ENCODE measurements around the gene CLDN16.

CLDN16 gene, protein sequence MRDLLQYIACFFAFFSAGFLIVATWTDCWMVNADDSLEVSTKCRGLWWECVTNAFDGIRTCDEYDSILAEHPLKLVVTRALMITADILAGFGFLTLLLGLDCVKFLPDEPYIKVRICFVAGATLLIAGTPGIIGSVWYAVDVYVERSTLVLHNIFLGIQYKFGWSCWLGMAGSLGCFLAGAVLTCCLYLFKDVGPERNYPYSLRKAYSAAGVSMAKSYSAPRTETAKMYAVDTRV

DNA sequence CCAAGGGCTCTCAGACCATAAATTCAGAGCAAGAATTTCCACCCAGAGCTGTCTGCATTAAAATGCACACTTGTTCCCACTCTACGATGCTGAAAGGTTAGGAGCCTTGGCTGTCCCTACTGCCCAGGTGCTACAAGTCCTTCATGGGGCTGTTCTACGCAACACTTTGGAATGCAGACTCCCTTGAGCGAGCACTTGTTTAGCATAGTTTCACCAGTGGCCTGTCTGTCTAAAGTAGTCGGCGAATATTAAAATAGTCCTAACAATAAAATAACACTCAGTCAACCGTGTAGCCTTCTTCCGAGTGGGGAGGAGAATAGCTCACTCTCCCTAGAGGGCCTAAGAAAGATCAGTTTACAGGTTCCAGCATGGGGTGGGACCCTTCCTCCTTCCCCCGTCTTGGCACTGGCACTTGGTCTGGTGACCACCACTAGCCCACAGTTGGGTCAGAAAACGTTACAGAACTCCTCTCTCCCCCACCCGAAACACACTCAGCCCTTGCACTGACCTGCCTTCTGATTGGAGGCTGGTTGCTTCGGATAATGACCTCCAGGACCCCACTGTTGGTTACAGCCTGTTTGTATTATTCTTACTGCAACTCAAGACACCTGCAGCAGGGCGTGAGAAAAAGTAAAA lies at the start of gene CLDN16:
TSS of gene CLDN16 (plus strand) at position 586 of the 636 bp plus-strand sequence. CDS start 167 bp downstream, outside the sequence.
- no peak for DNase-seq

DNA sequence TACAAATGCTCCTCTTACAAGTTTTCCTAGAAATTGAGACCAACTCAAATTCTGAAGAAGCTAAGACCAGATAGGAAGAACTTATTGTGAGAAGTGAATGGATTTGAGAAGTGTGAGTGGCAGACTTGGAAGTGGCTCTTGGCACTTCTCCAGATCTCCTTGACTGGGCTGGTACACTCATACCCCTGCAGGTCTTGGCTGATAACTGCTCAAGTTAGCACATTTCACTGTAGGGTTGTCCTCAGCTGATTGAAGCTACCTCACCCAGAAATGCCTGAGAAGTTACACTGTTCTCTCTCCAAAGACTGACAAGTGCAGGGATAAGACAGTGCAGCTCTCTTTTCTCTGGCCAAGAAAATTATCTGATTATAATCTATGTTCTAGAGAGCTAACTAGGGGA lies 49.2 kb upstream of the CLDN16 start:
- no peak for DNase-seq

DNA sequence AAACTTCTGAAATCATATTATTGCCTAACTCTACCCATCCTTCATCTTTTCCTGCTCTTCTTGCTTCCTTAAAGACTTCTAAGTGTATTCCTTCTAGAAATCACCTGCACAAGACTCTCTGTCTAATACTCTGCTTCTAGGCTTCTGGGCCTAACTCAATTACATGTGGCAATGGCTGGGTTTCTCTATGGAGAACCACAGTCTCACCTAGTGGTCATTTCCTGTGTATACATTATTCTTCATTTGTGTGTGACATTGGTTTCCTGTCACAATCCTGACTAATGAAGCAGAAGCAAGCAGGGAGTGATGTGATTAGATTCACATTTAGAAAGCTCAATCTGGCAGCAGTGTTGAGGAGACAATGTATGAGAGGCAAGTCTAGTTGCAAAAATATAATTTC lies 48.8 kb upstream of the CLDN16 start:
- no peak for DNase-seq

DNA sequence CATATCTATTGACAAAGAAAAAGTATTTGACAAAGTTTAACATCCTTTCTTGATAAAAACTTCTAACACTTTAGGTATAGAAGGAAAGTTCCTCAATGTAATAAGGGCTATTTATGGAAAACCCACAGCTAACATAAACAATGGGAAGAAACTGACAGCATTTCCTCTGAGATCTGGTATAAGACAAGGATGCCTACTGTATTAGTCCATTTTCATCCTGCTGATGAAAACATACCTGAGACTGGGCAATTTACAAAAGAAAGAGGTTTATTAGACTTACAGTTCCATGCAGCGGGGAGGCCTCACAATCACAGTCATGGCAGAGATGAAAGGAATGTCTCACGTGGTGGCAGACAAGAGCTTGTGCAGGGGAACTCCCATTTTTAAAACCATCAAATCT lies 47.9 kb upstream of the CLDN16 start:
- DNase-seq = no peak

DNA sequence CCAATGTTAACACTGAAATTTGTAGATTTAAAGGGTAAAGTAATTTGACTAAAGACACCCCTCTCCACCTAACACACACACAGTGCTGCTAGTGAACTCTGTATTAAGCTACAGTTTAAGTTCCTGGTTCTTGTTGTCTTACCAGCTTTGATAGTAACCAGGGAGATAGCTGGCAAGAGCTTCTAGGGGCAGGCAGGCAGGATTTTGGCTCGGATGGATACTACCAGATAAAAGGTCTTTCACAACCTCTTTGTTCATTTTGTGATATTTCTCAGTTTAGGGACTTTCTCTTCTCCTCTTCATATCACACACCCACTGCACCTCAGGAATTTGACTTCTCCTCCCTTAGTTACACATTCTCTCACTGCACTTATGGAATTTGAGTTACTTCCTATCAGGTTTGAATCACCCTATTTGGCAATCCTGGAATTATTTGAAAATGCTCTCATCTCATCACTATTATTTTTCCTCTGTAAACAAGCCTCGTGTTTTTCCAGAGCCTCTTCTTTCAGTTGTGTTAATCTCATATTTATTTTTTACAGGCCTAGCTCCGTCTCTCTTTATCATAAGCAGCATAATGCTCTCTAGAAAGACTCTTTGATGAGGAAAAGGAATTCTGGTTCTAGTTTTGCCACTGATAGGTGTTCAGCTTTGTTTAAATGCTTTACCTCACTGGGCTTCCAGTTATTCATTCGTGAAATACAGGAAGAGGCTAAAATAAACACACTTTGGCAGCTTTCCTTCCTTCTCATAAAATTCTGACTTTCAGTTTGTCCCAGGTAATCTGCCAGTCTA lies 42.7 kb upstream of the CLDN16 start:
- DNase-seq = no peak

DNA sequence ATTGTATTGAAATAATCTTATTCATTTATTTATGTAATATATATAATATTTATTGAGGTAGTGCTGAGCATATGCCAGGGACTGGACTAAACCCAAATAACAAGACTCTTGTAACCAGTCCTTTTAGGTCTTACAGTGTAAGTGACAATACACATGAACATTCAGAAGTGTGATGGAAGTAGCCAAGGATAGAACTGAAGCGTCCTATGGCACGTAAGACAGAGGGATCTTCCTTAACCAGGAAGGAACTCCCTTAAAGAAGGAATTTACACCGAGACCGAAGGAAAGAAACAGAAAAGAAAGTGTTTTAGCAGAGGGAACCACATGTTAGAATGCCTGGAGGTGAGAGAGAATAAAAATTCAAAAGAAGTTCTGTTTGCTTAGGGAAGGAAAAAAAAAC lies 42.1 kb upstream of the CLDN16 start:
- DNase-seq = no peak

DNA sequence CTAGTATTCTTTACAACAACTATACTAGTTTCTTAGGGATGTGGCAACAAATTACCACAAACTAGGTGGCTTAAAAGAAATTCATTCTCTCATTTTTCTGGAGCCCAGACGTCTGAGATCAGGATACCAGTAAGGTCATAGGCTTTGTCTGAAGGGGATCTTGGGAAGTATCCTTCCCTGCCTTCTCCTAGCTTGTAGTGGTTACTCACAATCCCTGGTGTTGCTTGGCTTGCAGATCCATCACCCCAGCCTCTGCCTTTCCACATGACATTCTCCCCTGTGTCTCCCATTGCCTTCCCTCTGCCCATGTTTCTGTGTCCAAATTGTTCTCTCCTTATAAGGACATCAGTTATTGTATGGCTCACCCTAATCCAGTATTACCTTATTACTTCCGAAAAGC lies 41.4 kb upstream of the CLDN16 start:
- no peak for DNase-seq

DNA sequence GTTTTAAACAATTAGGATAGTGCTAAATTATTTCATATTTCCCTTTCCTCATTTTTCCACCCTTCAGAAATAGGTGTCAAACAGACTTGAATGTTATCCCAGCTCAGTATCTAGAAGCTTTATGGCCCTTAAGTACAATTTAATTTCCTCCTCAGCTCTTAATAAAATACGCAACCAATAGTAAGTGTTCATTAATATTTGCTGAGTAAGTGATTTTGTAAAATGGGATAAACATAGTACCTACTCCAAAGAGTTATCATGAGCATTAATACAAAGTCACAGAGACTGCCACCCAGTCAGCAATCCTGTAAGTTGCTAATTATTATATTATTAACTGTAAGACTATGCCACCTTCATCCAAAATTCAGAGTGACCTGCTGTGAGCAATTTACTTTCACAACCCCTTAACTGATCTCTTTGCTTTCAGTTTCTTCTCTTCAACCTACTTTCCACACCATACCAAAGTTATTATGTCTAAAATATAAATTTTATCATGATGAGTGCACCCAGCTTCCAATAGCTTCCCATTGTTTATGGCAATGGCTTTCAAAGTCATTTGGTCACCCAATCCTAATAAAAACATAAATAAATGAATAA lies 35.0 kb upstream of the CLDN16 start:
- no peak for DNase-seq

DNA sequence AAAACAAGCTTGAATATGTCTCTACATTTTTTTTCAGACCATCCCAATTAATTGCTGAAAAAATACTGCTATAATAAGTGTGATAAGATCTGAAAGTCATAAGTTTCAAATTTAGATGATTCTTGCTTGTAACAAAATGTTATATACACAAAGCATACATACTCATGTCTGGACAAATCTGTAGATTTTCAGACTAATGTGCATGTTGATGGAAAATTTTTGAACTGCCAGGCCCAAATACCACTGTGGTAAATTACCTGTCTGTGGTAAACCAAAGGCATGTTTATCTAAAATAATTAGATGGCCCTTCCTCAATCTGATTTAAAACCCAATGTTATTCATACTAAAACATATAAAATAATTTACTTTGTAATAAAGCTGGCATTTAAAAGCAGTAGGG lies 31.7 kb upstream of the CLDN16 start:
- DNase-seq = no peak

DNA sequence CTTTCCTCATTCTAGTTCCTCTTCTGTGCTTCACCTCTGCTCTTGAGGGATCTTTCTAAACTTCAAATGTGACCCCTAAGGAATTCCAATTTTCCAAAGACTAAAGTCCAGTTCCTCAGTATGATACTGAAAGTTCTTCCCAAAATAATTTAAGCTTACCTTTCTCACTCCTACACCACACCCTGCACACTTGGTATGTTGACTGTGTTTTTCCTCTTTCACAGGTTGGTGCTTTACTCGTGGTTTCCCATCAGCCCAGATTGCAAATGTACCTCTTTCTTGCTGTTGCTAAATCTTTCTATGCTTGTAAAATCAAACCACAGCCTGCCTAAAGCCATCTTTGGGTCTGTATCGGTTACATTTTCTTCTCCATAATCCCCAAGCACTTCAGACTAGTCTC lies 30.5 kb upstream of the CLDN16 start:
- no peak for DNase-seq

DNA sequence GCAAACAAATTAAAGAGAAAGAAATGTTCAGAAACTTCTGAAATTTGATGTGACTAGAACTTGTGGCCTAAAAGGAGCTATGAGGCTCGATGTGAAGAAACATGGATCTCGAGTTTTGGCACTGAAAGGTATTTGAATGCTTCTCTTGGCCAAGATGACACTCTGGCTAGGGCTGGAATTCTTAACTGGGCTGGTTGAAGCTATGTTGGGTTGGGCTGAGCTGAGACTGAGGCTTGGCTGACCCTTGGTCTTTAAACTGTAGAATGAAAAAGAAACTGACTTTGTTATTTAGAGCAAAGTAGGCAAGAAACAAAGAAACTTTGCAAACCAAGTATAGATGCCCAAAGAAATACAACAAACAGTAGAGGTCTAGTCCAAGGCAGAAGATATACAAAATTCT lies 28.1 kb upstream of the CLDN16 start:
- no peak for DNase-seq

DNA sequence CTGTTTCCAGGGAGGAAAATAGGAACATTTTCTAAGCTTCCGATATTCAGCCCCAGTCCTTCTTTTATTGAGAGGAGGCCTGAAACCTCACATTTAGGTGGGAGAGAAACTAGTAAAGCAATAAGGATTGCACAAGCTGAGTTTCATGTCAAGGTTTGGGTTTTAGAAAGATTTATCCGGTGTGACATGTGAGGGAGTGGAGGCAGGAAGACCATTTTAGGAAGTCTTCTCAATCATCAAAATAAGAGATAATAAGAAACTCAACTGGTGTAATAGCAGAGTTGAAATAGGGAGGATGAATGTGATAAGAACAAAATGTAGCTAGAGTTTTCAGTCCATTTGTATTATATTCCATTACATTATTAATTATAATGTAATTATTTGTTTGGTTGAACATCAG lies 27.7 kb upstream of the CLDN16 start:
- DNase-seq = no peak

DNA sequence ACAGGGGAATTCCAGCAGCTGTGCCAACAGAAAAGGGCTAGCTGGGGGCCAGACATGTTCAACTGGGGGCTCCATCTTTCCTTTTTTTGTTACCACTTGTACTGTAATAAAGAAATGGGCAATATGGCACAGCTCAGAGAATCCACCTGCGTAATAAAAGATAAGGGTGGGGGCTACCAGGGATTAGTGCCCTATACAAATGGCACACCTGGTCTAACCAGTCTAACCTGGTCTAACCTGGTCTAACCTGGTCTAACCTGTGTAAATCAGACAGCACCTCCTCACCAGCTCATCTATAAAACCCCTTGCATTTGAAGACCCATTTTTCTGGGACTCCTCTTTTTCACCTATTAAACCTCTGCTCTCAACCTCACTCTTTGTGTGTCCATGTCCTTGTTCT lies 26.2 kb upstream of the CLDN16 start:
- no peak for DNase-seq

DNA sequence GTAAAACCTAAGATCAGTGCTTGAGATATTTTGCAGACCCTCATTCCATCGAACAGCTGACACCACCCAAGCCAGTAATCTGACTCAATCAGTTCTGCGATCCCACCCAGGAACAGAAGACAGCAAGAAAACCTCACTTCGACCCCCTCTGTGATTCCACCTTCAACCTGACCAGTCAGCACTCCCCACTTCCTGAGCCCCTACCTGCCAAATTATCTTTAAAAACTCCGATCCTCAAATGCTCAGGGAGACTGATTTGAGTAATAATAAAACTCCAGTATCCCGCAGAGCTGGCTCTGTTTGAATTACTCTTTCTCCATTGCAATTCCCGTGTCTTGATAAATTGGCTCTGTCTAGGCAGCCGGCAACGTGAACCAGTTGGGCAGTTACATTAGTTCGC lies 25.7 kb upstream of the CLDN16 start:
- DNase-seq = no peak

DNA sequence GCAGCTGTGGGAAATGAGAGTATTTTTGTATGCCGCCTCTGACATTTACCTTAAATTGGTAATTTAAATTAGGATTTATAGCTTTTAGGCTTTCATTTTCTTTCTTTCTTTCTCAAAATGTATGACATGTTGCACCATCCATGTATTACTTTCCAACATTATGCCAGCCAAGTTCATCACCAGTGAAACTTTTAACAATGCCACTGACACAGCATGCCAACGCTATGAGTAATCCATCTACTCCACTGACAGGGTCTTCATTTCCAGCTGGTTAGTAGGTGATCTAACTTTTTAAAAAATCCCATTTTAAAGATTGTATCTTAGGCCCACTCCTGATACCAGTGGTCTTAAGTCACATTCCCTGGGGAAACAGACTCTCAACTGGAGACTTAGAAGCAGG lies 21.8 kb upstream of the CLDN16 start:
- DNase-seq = no peak

DNA sequence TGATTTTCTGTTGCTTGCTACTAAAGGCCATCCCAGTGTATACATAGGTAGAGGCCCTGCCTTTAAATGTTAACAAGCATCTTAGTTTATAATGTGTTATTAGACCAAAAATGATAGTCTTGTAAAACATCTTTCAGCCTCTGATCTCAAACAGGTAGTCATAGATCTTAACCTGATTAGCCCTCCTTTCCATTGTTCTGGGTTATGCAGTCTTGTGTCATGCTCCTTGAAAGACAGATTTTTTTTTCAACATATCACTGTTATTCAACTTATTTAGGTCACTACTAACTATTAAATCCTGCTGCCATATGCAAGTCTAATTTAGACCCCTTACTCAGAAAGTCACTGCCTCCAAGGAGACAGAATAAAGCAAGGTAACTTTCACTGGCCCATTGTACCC lies 19.1 kb upstream of the CLDN16 start:
- DNase-seq = no peak

DNA sequence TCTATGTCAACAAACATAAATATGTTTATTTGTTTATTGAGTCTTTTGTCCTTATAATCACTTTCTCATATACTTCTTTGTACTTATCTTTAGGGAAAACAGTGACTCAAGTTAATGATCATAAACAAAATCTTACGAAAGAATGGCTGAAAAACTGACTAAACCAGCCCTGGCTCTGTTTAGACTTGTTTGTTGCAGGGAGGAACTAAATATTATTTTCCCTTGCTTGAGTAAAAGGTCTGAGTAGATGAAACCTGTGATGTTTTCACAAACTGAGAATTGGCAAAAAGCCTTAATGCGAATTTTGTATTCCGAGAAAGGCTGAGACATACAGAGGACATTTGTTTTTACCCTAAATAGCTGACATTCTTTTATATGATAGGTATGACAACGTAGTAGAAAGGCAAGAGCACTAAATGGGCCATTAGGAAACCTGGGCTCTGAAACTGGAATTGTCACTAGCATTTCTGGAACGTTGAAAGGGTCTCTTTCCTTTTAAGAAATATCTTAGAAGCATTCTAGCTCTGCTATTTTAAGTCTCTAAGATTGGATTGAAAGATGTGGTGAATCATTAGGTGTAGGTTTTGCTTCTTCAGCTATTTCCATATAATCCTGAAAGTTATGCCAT lies 18.2 kb upstream of the CLDN16 start:
- DNase-seq = no peak

DNA sequence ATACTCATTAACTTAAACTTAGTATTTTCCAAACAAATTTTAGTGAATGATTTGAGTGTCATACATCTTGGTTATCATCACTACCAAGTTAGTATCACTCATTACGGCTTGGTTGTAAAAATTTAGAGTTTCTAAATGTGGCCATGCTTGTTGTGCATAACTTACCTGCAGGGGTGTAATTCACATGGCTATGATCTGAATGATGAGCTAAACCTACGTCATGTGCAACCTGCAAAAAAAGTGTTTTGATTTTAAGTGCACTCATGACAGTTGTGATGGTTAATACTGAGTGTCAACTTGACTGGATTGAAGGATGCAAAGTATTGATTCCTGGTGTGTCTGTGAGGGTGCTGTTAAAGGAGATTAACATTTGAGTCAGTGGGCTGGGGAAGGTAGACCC lies 17.6 kb upstream of the CLDN16 start:
- DNase-seq = no peak

DNA sequence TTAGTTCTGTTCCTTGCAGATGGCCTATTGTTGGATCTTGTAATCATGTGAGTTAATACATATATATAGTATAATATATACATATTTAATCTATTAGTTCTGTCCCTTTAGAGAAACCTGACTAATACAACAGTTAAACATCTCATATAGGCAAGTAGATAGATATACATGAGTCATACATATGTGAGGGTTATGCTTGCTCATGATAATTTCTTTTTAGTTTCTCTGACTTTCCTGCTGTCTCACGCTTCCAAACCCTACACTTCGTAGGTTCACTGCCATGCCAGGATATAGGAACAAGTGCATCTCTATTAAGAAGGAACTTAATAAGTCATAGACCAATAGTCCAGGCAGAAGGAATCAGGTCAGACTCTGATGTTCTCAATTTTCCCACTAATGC lies 16.8 kb upstream of the CLDN16 start:
- DNase-seq = no peak

DNA sequence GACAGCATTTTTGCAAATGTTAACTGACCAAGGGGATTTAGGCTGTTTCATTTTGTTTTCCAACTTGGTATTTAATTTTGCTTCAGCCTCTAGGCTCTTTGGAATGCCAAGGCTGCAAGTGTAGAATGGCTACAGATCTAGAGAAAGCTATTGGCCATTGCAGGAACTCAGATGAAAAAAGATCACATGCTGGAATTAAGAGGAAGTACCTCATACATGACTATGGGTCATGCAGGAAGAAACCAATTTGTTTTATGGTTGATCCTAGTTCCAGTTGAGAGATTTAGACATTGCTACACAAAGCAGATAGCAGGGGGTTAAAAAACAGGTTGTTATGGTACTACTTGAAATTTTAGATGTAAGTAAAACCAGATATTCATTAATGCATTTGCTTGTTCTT lies 12.7 kb upstream of the CLDN16 start:
- no peak for DNase-seq

DNA sequence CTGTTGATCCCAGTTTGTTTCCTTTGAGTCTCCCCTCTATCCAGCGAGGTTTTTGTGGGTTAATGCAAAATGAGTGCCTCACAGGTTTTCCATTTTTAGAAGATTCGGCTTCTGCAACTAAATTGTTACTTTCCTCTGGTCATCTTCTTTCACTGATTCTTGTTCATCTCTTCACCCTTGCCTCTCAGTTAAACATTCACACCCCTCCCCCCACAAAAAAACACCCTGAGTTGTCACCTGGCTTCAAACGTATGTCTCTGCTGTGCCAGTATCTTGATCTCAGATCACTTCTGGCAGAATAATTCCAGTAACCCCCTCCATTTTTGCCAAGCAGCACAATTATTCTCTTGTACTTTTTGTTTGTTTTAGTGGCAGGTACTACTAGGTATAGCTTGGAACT lies 12.3 kb upstream of the CLDN16 start:
- no peak for DNase-seq

DNA sequence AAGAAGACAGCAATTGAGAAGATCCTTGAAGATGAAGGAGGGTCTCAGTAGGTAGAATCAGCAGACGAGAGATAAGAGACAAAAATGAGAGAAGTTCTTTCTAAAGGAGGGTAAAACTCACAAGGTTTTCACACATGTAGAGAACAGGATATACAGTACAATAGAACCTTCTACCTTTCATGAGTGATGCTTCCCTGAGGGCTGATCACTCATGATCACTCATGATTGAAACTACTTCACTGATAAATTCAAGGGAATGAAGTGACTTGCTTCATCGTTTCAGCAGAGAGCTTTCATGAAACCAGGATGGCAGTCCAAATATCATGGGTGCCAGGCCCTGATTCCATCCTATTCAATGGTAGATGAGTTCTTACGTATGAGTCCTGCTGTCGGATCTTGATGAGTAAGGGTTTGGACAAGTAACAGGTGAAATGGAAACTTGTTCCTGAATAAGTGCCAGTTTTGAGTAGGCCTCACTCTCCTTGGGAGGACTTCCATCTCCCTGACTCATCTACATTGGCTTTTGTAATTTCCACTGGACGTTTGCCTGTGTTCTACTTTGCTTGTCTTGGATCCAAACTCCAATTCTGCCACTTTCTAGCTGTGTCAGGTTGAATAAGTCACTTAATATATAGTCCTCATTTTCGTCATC lies 9.6 kb upstream of the CLDN16 start:
- no peak for DNase-seq

DNA sequence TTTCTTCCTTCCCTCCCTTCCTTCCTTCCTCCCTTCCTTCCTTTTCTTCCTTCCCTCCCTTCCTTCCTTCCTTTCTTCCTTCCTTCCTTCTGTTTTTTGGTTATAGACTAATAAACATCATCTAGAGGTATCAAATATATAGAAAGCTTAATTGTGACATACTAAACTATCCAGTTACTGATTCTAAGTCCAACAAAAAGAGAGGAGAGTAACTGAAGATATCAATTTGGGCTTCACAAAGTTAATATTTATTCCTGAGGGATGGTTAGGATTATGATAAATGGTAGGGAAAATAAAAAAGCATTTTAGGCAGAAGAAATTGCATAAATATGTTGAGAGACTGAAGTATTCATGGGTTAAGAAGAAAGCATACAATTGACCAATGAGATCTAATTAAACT lies 7.8 kb upstream of the CLDN16 start:
- no peak for DNase-seq
